ENCODE results near the gene HSPD1.

GRCh38 chr2:197486175-197486574 is 13.5 kb downstream of the HSPD1 start:
- TF ChIP-seq, protein P1, sequence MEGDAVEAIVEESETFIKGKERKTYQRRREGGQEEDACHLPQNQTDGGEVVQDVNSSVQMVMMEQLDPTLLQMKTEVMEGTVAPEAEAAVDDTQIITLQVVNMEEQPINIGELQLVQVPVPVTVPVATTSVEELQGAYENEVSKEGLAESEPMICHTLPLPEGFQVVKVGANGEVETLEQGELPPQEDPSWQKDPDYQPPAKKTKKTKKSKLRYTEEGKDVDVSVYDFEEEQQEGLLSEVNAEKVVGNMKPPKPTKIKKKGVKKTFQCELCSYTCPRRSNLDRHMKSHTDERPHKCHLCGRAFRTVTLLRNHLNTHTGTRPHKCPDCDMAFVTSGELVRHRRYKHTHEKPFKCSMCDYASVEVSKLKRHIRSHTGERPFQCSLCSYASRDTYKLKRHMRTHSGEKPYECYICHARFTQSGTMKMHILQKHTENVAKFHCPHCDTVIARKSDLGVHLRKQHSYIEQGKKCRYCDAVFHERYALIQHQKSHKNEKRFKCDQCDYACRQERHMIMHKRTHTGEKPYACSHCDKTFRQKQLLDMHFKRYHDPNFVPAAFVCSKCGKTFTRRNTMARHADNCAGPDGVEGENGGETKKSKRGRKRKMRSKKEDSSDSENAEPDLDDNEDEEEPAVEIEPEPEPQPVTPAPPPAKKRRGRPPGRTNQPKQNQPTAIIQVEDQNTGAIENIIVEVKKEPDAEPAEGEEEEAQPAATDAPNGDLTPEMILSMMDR (conservative IDR thresholded peaks at IDR 0.05): no peak
- no peak for TF ChIP-seq EZH2 (IDR thresholded peaks at IDR 0.05; ENCODE audit: low read depth)
